ENCODE results near the gene CARS2. TPM values are rescaled to one million over a fixed set of nuclear protein-coding genes. Genes with fewer than 3 reads are reported as not detected.
A peak's percentile ranks its signal among the peaks of the same experiment; 100 is the strongest.
"Not testable (repeated sequence)": the region's sequence is repeated elsewhere in the genome, so short reads cannot be mapped to it uniquely, and the experiment has no call there.

CARS2 gene
- 74.6 TPM for total RNA-seq

- H3K9me3 ChIP-seq (ENCODE audit: control insufficient read depth in 3 of 3, low read length in 3 of 3), result no peaks in the 10 kb centered on the region
- peaks cover 0 to 4% (median under 1%) of the 10 kb centered on the region in 3 donors for H3K36me3 ChIP-seq (ENCODE audit: control insufficient read depth in 3 of 3, insufficient read depth in 3 of 3, low read length in 3 of 3)
- peak within 1 kb of the TSS; percentile 80 to 91 (median 86) for H3K9ac ChIP-seq (ENCODE audit: low read depth in 1 of 3, low read length in 3 of 3)
- peaks cover 44 to 47% (median 47%) of the 10 kb centered on the region in 3 donors for H3K4me1 ChIP-seq (ENCODE audit: control insufficient read depth in 3 of 3, insufficient read depth in 3 of 3, low read length in 3 of 3)
- no peaks in the 10 kb centered on the region for H3K27me3 ChIP-seq (ENCODE audit: control insufficient read depth in 3 of 3, insufficient read depth in 3 of 3, low read length in 3 of 3)
- H3K27ac ChIP-seq (ENCODE audit: low read depth, low read length), result peak within 1 kb of the TSS; percentile 74
- peak within 1 kb of the TSS; percentile 80 to 85 (median 83) for H3K4me3 ChIP-seq (ENCODE audit: low read length in 3 of 3)
Measured at GRCh38 chr13:110705826-110706569, at the start of gene CARS2. Gene CARS2, minus strand, starts transcription at chr13:110706116. Its CDS starts 23 bp downstream, at chr13:110706093.

GRCh38 chr13:110748271-110748670 is 42.4 kb upstream of the CARS2 start:
- no peak overlapping the region for H3K9ac ChIP-seq (ENCODE audit: low read depth in 1 of 3, low read length in 3 of 3)
- H3K27me3 ChIP-seq (ENCODE audit: control insufficient read depth in 3 of 3, insufficient read depth in 3 of 3, low read length in 3 of 3), result no peaks in the 10 kb centered on the region
- no peaks in the 10 kb centered on the region for H3K36me3 ChIP-seq (ENCODE audit: control insufficient read depth in 3 of 3, insufficient read depth in 3 of 3, low read length in 3 of 3)
- no peak overlapping the region for H3K4me3 ChIP-seq (ENCODE audit: low read length in 3 of 3)
- H3K4me1 ChIP-seq (ENCODE audit: control insufficient read depth in 3 of 3, insufficient read depth in 3 of 3, low read length in 3 of 3), result no peaks in the 10 kb centered on the region
- H3K9me3 ChIP-seq (ENCODE audit: control insufficient read depth in 3 of 3, low read length in 3 of 3), result no peaks in the 10 kb centered on the region
- H3K27ac ChIP-seq (ENCODE audit: low read depth, low read length), result no peak overlapping the region

- Histone ChIP-seq H3K27me3 (ENCODE audit: control insufficient read depth in 3 of 3, insufficient read depth in 3 of 3, low read length in 3 of 3) (no peaks in the 10 kb centered on the region), H3K4me1 (ENCODE audit: control insufficient read depth in 3 of 3, insufficient read depth in 3 of 3, low read length in 3 of 3) (no peaks in the 10 kb centered on the region), H3K4me3 (ENCODE audit: low read length in 3 of 3) (no peak overlapping the region), H3K9ac (ENCODE audit: low read depth in 1 of 3, low read length in 3 of 3) (no peak overlapping the region), H3K36me3 (ENCODE audit: control insufficient read depth in 3 of 3, insufficient read depth in 3 of 3, low read length in 3 of 3) (no peaks in the 10 kb centered on the region), H3K9me3 (ENCODE audit: control insufficient read depth in 3 of 3, low read length in 3 of 3) (no peaks in the 10 kb centered on the region), H3K27ac (ENCODE audit: low read depth, low read length) (no peak overlapping the region)
Measured at GRCh38 chr13:110746438-110746837, 40.5 kb upstream of the CARS2 start.

GRCh38 chr13:110743687-110744086 is 37.8 kb upstream of the CARS2 start:
- H3K4me1 ChIP-seq (ENCODE audit: control insufficient read depth in 3 of 3, insufficient read depth in 3 of 3, low read length in 3 of 3), result no peaks in the 10 kb centered on the region
- no peak overlapping the region for H3K4me3 ChIP-seq (ENCODE audit: low read length in 3 of 3)
- no peaks in the 10 kb centered on the region for H3K9me3 ChIP-seq (ENCODE audit: control insufficient read depth in 3 of 3, low read length in 3 of 3)
- H3K27me3 ChIP-seq (ENCODE audit: control insufficient read depth in 3 of 3, insufficient read depth in 3 of 3, low read length in 3 of 3), result no peaks in the 10 kb centered on the region
- H3K36me3 ChIP-seq (ENCODE audit: control insufficient read depth in 3 of 3, insufficient read depth in 3 of 3, low read length in 3 of 3), result no peaks in the 10 kb centered on the region
- H3K27ac ChIP-seq (ENCODE audit: low read depth, low read length), result no peak overlapping the region
- no peak overlapping the region for H3K9ac ChIP-seq (ENCODE audit: low read depth in 1 of 3, low read length in 3 of 3)

DNA sequence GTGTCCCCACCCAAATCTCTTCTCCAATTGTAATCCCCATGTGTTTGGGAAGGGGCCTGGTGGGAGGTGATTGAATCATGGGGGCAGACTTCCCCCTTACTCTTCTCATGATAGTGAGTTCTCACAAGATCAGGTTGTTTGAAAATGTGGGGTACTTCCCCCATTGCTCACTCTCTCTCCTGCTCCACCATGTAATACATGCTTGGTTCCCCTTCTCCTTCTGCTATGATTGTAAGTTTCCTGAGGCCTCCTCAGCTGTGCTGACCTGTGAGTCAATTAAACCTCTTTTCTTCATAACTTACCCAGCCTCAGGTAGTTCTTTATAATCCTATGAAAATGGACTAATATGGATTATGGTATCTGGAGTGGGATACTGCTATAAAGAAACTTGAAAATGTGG is 31.6 kb upstream of the CARS2 start:
- Histone ChIP-seq H3K36me3 (ENCODE audit: control insufficient read depth in 3 of 3, insufficient read depth in 3 of 3, low read length in 3 of 3) (no peaks in the 10 kb centered on the region), H3K4me1 (ENCODE audit: control insufficient read depth in 3 of 3, insufficient read depth in 3 of 3, low read length in 3 of 3) (no peaks in the 10 kb centered on the region), H3K27ac (ENCODE audit: low read depth, low read length) (no peak overlapping the region), H3K9ac (ENCODE audit: low read depth in 1 of 3, low read length in 3 of 3) (no peak overlapping the region), H3K9me3 (ENCODE audit: control insufficient read depth in 3 of 3, low read length in 3 of 3) (no peaks in the 10 kb centered on the region), H3K27me3 (ENCODE audit: control insufficient read depth in 3 of 3, insufficient read depth in 3 of 3, low read length in 3 of 3) (no peaks in the 10 kb centered on the region), H3K4me3 (ENCODE audit: low read length in 3 of 3) (no peak overlapping the region)

DNA sequence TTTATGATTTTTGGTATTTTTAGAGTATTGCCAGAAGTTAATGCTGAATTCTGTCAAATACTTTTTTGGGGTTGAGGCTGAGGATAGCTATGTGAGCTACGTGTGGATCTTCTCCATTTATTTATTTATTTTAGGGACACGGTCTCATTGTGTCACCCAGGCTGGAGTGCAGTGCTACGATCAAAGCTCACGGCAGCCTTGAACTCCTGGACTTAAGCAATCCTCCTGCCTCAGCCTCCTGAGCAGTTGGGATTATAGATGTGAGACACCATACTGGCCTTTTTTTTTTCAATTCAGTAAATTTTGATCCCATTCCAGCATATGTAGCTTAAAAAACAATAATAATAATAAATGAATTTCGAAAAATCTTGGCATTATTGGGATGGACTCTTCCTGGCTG is 28.6 kb upstream of the CARS2 start:
- Histone ChIP-seq H3K4me1 (ENCODE audit: control insufficient read depth in 3 of 3, insufficient read depth in 3 of 3, low read length in 3 of 3) (no peaks in the 10 kb centered on the region), H3K9me3 (ENCODE audit: control insufficient read depth in 3 of 3, low read length in 3 of 3) (no peaks in the 10 kb centered on the region), H3K27me3 (ENCODE audit: control insufficient read depth in 3 of 3, insufficient read depth in 3 of 3, low read length in 3 of 3) (no peaks in the 10 kb centered on the region), H3K27ac (ENCODE audit: low read depth, low read length) (no peak overlapping the region), H3K4me3 (ENCODE audit: low read length in 3 of 3) (no peak overlapping the region), H3K9ac (ENCODE audit: low read depth in 1 of 3, low read length in 3 of 3) (no peak overlapping the region), H3K36me3 (ENCODE audit: control insufficient read depth in 3 of 3, insufficient read depth in 3 of 3, low read length in 3 of 3) (no peaks in the 10 kb centered on the region)

- no peaks in the 10 kb centered on the region for H3K27me3 ChIP-seq (ENCODE audit: control insufficient read depth in 3 of 3, insufficient read depth in 3 of 3, low read length in 3 of 3)
- no peaks in the 10 kb centered on the region for H3K36me3 ChIP-seq (ENCODE audit: control insufficient read depth in 3 of 3, insufficient read depth in 3 of 3, low read length in 3 of 3)
- no peaks in the 10 kb centered on the region for H3K4me1 ChIP-seq (ENCODE audit: control insufficient read depth in 3 of 3, insufficient read depth in 3 of 3, low read length in 3 of 3)
- no peaks in the 10 kb centered on the region for H3K9me3 ChIP-seq (ENCODE audit: control insufficient read depth in 3 of 3, low read length in 3 of 3)
- H3K9ac ChIP-seq (ENCODE audit: low read depth in 1 of 3, low read length in 3 of 3), result no peak overlapping the region
- H3K4me3 ChIP-seq (ENCODE audit: low read length in 3 of 3), result no peak overlapping the region
- H3K27ac ChIP-seq (ENCODE audit: low read depth, low read length), result no peak overlapping the region
Measured at GRCh38 chr13:110731072-110731471, 25.2 kb upstream of the CARS2 start.

DNA sequence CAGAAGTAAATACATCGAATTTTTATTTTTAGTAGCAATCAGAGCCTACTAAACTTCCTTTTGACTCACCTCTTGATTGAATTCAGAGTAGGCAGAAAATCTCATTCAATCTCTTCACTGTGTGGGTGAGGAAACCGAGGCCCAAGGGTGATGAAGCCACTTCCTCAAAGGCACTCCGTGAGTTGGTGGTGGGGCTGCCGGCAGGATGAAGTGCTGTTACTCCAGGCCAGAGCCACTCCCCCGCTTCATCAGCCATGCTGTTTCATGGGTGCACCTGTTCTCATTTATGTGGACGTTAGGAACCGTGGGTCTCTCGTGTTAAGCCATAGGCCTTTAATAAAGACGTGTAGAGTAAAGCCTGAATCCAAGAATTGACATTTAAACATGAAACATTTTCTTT is 20.8 kb upstream of the CARS2 start:
- Histone ChIP-seq H3K27me3 (ENCODE audit: control insufficient read depth in 3 of 3, insufficient read depth in 3 of 3, low read length in 3 of 3) (no peaks in the 10 kb centered on the region), H3K27ac (ENCODE audit: low read depth, low read length) (no peak overlapping the region), H3K4me1 (ENCODE audit: control insufficient read depth in 3 of 3, insufficient read depth in 3 of 3, low read length in 3 of 3) (no peaks in the 10 kb centered on the region), H3K9me3 (ENCODE audit: control insufficient read depth in 3 of 3, low read length in 3 of 3) (no peaks in the 10 kb centered on the region), H3K4me3 (ENCODE audit: low read length in 3 of 3) (no peak overlapping the region), H3K9ac (ENCODE audit: low read depth in 1 of 3, low read length in 3 of 3) (no peak overlapping the region), H3K36me3 (ENCODE audit: control insufficient read depth in 3 of 3, insufficient read depth in 3 of 3, low read length in 3 of 3) (no peaks in the 10 kb centered on the region)

GRCh38 chr13:110726153-110726552 is 20.2 kb upstream of the CARS2 start:
- not testable (repeated sequence) for H3K36me3 ChIP-seq (ENCODE audit: control insufficient read depth in 3 of 3, insufficient read depth in 3 of 3, low read length in 3 of 3); H3K27ac ChIP-seq (ENCODE audit: low read depth, low read length); H3K9ac ChIP-seq (ENCODE audit: low read depth in 1 of 3, low read length in 3 of 3); H3K4me1 ChIP-seq (ENCODE audit: control insufficient read depth in 3 of 3, insufficient read depth in 3 of 3, low read length in 3 of 3); H3K4me3 ChIP-seq (ENCODE audit: low read length in 3 of 3); H3K27me3 ChIP-seq (ENCODE audit: control insufficient read depth in 3 of 3, insufficient read depth in 3 of 3, low read length in 3 of 3); H3K9me3 ChIP-seq (ENCODE audit: control insufficient read depth in 3 of 3, low read length in 3 of 3)

DNA sequence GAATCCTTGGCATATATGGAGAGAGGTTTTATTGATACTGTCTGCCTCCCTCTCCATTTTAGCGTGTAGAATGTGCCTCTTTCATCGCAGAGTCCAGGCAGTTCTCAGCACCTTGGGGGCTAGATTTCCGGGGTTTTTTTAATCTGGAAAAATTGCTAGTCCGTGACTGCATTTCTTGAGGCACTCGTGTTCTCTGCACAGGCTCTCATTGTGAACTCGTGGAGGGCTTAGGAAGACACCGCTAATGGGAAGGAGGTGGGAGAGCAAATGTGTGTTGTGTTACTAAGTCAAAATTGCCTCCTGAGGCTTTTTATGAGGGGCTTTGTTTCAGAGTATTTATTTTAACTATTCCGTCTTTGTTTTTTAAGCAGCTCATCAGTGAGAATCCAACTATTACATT is 17.7 kb upstream of the CARS2 start:
- Histone ChIP-seq H3K9me3 (ENCODE audit: control insufficient read depth in 3 of 3, low read length in 3 of 3) (no peaks in the 10 kb centered on the region), H3K27ac (ENCODE audit: low read depth, low read length) (no peak overlapping the region), H3K9ac (ENCODE audit: low read depth in 1 of 3, low read length in 3 of 3) (no peak overlapping the region), H3K4me3 (ENCODE audit: low read length in 3 of 3) (no peak overlapping the region), H3K27me3 (ENCODE audit: control insufficient read depth in 3 of 3, insufficient read depth in 3 of 3, low read length in 3 of 3) (no peaks in the 10 kb centered on the region), H3K36me3 (ENCODE audit: control insufficient read depth in 3 of 3, insufficient read depth in 3 of 3, low read length in 3 of 3) (peaks cover 8 to 10% (median 9%) of the 10 kb centered on the region in 3 donors), H3K4me1 (ENCODE audit: control insufficient read depth in 3 of 3, insufficient read depth in 3 of 3, low read length in 3 of 3) (no peaks in the 10 kb centered on the region)
